Measurements from ENCODE around the gene MID2.

DNA sequence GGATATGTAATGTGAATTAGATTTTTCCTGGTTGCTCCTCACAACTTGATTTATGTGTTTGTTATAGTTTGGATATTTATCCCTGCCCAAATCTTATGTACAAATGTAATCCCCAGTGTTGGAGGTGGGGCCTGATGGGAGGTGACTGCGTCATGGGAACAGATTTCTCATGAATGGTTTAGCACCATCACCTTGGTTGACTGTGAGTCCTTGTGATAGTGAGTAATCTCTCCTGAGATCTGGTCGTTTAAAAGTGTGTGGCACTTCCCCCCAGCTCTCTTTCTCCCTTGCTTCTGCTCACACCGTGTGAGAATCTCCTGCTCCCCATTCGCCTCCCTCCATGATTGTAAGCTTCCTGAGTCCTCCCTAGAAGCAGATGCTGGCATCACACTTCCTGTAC lies 2.2 kb downstream of the MID2 start:
- TF ChIP-seq, protein P1, sequence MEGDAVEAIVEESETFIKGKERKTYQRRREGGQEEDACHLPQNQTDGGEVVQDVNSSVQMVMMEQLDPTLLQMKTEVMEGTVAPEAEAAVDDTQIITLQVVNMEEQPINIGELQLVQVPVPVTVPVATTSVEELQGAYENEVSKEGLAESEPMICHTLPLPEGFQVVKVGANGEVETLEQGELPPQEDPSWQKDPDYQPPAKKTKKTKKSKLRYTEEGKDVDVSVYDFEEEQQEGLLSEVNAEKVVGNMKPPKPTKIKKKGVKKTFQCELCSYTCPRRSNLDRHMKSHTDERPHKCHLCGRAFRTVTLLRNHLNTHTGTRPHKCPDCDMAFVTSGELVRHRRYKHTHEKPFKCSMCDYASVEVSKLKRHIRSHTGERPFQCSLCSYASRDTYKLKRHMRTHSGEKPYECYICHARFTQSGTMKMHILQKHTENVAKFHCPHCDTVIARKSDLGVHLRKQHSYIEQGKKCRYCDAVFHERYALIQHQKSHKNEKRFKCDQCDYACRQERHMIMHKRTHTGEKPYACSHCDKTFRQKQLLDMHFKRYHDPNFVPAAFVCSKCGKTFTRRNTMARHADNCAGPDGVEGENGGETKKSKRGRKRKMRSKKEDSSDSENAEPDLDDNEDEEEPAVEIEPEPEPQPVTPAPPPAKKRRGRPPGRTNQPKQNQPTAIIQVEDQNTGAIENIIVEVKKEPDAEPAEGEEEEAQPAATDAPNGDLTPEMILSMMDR (IDR thresholded peaks at IDR 0.05), result no peak
- TF ChIP-seq POLR2AphosphoS5 (IDR thresholded peaks at IDR 0.05; ENCODE audit: insufficient read depth in 1 of 2, low read depth in 1 of 2) (no peak), POLR2A (IDR thresholded peaks at IDR 0.05) (no peak)
